ENCODE results near the gene RIPK3.
A peak's percentile ranks its signal among the peaks of the same experiment; 100 is the strongest.
"Not testable (repeated sequence)": the region's sequence is repeated elsewhere in the genome, so short reads cannot be mapped to it uniquely, and the experiment has no call there.

RIPK3 gene

DNA sequence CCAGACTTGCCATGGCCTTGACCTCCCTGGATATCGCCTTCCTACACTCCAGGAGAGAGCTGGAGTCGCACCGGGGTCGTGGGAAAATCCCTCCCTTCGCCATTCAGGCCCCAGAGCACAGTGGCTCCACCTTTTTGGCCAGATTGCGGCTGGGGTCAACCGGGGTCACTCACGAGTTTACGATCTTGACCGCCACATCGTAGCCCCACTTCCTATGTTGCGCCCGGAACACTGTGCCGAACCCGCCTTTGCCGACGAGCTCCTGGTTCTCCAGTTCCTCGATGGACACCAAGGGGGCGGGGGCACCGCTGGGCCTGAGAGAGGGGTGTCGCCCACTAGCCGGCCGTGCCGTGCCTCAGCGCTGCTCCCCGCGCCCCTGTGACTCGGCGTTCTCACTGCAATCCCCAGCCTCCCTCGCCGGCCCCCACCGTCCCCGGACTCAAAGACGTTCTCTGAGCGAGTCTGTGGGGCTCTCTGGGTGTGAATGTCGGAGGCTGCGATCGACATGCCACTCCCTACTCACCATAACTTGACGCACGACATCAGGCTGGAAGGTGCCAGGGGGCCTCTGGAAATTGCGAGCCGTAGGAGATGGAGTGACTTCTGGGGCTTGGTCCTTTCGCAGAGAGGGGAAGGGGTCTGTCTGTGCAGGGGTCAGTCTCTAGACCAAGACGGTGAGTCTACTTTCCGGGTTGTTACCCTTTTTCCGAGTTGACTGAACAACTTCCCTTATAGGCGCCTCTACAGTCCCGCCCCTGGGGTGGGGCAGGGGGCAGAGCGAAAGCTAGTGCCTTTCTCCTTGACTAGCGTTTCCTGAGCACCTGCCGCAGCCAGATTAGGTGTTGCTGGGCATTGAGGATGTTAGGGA, at the start of gene RIPK3:
Gene RIPK3, minus strand, starts transcription at position 708 of the 868 bp plus-strand sequence. Its CDS starts 165 bp downstream, at position 543.
- DNase-seq = peak; percentile 61
- in situ Hi-C loops (cut with MboI; ENCODE audit: low pct_unique_long_range_greater_than_20kb, low sequenced_read_pairs) = loop anchor here (10.0 to 25.0 kb wide), 2 partner anchors 95 to 348 kb away; no protein-coding TSS in a partner anchor

DNA sequence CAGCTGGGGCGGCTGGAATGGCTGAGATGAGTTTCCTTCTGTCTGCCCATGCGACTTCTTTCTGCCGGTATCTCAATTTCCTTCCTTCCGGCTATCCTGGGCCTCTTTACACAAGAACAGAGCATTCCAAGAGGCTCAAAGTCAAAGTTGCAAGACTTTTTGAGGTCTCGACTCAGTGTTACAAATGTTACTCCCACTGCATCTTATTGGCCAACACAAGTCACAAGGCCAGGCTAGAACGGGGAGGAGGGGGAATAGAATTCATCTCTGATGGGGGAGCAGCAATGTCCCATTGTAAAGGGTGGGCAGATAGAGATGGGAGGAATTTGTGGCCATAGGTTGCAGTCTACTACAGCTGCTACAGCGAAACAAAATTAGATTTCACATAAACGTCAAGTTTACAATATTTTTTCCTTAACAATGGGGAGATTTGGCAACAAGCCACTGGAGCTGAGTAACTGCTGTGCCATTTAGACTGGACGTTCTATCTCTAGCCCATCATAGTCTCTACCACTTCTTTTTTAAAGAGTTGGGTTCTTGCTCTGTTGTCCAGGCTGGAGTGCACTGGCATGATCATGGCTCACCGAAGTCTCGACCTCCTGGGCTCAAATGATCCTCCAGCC, 49.5 kb upstream of the RIPK3 start:
- DNase-seq = no peak
- in situ Hi-C loops (cut with MboI; ENCODE audit: low pct_unique_long_range_greater_than_20kb, low sequenced_read_pairs) = no loop called here

DNA sequence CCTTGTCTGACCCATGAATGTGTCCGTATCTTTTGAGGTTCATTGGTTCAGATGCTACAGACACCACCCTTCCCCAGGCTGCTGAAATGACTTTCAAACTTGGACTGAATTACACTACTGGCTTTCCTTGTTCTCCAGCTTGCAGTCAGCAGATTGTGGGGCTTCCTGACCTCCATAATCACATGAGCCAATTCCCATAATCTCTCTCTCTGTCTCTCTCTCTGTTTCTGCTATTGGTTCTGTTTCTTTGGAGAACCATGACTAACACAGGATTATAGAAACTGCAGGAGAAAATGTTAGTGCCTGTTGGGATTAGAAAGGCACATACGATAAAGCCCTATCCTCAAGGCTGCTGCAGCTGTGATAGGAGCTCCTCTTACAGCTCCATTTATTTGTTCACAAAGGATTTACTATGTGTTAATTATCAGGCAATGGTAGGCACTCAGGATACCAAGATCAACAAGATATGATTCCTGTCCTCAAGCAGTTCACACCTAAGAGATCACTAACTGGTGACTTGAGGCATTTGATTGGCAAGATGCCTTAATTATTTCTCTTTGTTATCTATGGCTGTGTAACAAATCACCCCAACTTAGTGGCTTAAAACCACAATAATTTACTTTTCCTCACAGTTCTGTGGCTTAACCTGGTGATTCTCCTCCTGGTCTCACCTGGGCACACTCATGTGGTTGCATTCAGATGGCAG, 48.8 kb upstream of the RIPK3 start:
- in situ Hi-C loops (cut with MboI; ENCODE audit: low pct_unique_long_range_greater_than_20kb, low sequenced_read_pairs) = no loop called here
- no peak for DNase-seq

DNA sequence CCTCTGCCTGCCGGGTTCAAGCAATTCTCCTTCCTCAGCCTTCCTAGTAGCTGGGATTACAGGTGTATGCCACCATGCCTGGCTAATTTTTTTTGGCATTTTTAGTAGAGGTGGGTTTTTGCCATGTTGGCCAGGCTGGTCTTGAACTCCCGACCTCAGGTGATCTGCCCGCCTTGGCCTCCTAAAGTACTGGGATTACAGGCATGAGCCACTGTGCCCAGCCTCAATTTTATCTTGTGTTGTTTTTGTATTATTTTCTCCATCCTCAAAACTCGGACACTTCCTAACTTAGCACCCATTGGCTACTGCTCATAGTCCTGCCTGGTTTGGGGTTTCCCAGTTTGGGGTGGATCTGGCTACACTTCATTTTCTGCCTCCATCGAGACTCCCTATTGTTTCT, 47.8 kb upstream of the RIPK3 start:
- in situ Hi-C loops (cut with MboI; ENCODE audit: low pct_unique_long_range_greater_than_20kb, low sequenced_read_pairs); DNase-seq: not testable (repeated sequence)

DNA sequence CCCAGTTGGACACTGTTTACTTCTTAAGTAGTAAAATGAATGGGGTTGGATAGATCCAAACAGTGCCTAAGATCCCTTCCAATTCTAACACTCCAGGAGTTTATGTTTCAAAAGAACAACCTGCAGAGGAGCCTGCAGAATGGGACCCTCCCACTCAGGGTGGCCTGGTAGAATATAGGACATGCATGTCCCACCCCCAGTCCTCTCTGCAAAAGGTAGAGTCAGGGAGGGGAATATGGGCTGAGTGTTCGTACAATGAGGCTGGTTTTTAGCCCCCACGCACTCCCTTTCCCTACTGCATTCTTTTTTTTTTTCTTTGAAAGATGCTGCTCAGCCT, 47.2 kb upstream of the RIPK3 start:
- in situ Hi-C loops (cut with MboI; ENCODE audit: low pct_unique_long_range_greater_than_20kb, low sequenced_read_pairs) = no loop called here
- no peak for DNase-seq

DNA sequence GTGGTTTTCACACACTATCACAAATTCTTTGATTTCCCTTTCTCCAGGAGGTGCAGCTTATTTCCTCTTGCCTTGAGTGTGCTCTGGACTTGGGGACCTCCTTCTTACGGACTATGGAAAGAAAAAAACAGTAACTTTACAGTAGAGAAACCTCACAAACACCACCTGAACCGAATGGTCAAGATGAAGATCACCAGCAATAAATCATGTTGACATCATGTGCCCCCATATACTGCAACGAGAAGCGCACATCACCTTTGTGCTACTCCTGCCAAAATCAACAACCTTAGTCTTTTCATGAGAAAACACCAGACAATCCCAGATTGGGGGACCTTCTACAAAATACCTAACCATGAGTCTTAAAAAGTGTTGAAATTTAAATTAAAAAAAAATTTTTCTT, 45.7 kb upstream of the RIPK3 start:
- in situ Hi-C loops (cut with MboI; ENCODE audit: low pct_unique_long_range_greater_than_20kb, low sequenced_read_pairs) = no loop called here

DNA sequence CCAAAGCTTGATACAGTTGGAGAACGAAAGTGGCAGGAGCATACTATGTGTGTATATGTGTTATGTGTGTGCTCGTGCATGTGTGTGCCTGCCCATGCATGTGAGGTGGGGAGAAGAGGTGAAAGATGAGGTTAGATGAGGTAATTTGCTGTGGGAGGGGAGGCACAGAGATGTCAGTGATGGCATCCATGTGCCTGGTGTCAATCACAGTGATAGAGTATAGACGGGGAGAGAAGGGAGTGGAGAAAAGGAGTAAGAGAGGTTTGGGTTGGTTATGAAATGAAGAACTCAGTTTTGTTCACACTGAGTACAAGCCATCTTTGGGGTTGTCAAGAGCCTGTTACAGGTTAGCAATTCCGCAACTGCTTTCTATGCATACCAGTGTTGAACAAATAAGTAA, 44.4 kb upstream of the RIPK3 start:
- in situ Hi-C loops (cut with MboI; ENCODE audit: low pct_unique_long_range_greater_than_20kb, low sequenced_read_pairs) = no loop called here
- DNase-seq = no peak

More for the DNA sequence above, 45.7 kb upstream of the RIPK3 start:
- DNase-seq = no peak

DNA sequence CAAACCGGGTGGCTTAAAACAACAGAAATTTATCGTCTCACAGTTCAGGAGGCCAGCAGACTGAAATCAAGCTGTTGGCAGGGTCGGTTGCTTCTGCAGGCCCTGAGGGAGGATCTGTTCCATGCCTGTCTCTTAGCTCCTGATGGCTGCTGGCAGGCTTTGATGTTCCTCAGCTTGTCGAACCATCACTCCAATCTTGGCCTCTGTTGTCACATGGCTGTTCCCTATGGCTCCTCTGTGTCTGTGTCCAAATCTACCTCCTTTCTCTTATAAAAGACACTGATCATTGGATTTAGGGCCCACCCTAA, 42.2 kb upstream of the RIPK3 start:
- in situ Hi-C loops (cut with MboI; ENCODE audit: low pct_unique_long_range_greater_than_20kb, low sequenced_read_pairs) = no loop called here

DNA sequence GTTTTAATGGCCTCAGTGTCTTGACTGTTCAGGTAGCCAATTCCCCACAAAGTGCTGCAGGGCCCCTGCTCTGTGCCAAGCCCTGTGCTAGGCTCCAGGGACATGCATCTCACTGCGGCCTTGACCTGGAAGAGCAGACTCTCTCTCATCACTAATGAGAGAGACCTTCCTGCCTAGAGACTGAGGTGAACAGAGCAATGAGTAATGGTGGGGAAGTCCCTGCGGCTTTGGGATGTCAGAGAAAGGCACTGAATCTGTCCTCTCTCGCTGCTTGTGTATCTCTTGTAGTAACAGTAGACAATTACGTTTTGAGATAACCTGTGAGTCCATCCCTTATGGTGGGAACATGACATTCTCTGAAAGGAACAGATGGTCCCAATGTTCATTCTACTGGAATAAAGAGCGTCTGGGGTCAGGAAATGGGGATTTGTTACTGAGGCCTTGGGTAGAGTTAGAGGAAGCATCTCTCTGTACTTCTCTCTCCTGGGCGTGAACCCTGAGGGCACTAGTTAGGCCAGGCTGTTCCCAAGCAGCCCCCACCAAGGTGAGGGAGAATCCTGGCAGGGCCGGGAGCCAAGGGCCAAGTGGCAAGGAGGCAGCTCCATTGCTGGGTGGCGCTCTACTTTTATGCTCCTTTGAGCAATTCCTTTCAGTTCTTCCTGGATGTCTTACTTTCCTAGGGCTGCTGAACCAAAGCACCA, 41.7 kb upstream of the RIPK3 start:
- in situ Hi-C loops (cut with MboI; ENCODE audit: low pct_unique_long_range_greater_than_20kb, low sequenced_read_pairs) = no loop called here
- DNase-seq = no peak

More for the DNA sequence above, 42.2 kb upstream of the RIPK3 start:
- no peak for DNase-seq

DNA sequence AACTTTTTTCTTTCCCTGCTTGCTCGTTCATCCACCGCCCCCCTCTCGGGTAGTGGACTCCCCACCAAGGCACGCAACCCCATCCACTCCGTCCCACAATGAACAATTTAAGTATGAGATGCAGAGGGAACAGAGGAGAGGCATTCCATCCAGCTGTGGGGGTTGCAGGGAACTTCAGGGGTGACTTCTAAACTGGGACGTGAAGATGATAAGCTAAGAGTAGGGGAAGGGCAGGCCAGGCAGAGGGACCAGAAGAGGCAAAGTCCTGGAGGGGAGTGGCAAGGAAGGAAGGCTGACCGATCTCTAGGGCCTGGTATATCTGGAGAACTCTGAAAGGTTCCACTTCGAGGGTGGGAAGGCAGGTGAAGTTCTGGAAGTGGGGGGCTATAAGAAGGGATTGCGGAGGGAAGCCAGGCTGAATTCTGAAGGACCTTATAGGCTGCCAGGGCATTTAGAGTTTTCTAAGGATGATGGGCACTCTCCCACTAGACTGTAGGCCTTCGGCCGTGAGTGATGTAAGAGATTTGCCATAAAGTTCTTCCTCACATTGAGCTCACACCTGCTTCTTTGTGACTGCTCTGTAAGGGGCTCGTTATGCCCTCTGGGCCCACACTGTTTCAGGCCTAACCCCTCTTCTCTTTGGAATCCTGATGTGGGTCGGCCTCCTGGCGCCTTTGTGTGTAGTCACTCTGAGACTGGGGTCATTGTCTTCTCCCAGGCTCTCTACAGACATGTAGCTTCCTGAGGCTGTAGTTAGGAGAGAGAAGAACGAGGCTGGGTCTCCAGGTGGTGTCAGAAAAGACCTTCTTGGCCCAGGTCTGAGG, 40.3 kb upstream of the RIPK3 start:
- no peak for DNase-seq
- in situ Hi-C loops (cut with MboI; ENCODE audit: low pct_unique_long_range_greater_than_20kb, low sequenced_read_pairs) = no loop called here

DNA sequence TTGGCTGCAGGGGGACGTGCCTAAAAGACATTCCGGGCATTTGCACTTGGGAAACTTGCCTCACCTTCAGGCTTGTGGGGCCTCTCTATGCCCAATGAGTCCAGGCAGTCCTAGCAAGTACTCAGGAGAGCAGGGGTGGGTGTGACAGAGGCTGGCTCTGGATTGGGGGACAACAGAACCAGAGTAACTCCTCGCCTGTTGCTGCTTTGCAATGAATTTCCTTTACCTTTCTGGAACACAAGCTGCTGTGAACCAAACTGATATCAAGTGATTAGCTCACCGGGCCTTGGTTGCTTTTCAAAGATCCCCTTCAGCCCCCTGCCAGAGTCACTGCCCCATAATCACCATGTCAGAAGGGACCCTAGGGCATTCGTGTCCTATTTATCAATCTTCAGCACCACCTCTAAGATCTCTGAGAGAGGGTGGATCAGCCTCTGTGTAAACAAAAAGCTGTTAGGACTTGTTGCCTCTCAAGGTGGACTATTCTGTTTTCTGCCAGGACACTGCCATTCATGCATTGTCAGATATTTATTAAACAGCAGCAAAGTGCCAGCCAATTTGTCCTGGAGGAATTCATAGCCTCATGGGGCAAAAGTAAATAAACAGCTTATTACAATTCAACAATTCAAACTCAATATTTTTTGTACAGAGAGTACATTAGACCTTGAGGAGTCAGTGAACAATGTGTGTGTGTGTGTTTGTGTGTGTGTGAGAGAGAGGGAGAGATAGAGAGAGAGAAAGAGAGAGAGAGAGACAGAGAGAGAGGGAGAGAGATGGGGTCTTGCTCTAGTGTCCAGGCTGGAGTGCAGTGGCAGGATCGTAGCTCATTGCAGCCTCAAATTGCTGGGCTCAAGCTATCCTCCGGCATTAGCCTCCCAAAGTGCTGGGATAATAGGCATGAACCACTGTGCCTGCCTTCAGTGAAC, 39.5 kb upstream of the RIPK3 start:
- DNase-seq = no peak
- in situ Hi-C loops (cut with MboI; ENCODE audit: low pct_unique_long_range_greater_than_20kb, low sequenced_read_pairs) = no loop called here

DNA sequence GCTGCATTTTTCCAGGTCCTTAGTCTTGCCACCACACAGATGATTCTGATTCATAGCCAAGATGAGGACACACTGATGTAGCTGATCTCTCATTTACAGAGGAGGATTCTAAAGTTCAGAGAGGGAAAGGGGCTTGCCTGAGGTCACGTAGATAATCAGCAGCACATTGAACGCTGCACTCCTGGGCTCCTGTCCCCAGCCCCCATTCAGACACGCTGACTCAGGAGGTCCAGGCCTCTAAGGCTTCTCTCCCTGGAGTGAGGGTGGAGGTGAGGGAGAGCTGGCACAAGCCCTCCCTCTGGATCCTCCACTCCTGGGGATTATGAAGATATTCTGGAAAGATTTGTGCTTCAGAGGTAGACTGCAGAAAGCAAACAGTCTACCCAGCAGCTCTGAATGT, 38.5 kb upstream of the RIPK3 start:
- in situ Hi-C loops (cut with MboI; ENCODE audit: low pct_unique_long_range_greater_than_20kb, low sequenced_read_pairs) = no loop called here
- no peak for DNase-seq

DNA sequence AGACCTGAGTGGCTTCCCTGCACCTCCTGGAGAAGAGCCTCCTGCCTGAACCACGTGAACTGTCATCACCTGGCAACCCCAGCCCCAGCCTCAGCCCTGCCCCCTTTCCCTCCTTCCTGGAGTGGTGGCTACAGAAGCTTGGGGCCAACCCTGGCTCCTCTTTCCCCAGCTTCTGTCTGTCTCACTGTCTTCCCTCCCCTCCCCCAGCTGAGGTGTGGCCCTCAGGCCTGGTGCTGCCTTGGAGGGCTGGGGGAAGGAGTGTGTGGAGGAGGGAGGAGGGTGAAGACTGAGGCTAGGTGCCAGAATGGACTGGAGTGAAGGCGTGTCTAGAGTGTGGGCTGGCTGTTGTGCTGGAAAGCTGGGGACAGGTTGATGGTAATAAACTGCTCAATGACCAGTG, 37.9 kb upstream of the RIPK3 start:
- no peak for DNase-seq
- in situ Hi-C loops (cut with MboI; ENCODE audit: low pct_unique_long_range_greater_than_20kb, low sequenced_read_pairs) = no loop called here

DNA sequence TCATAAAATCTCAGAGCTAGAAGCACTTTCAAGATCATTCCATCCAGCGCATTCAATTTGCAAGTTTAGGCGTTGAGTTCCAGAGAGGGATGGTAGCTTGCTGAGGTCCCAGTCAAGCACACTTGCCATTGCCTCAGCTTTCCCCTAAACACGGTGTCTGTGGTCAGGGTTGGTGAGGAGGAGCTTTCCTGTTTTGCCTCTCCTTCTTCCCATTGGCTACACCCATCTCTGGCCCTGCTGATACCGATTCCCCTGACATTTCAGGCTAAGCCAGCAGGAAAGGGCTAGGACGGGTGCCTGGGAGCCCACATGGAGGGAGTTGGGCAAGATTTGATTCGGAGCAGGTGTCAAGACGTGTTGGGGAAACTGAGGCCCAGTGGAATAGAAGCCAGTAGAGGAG, 37.3 kb upstream of the RIPK3 start:
- in situ Hi-C loops (cut with MboI; ENCODE audit: low pct_unique_long_range_greater_than_20kb, low sequenced_read_pairs) = no loop called here
- peak; percentile 53 for DNase-seq

DNA sequence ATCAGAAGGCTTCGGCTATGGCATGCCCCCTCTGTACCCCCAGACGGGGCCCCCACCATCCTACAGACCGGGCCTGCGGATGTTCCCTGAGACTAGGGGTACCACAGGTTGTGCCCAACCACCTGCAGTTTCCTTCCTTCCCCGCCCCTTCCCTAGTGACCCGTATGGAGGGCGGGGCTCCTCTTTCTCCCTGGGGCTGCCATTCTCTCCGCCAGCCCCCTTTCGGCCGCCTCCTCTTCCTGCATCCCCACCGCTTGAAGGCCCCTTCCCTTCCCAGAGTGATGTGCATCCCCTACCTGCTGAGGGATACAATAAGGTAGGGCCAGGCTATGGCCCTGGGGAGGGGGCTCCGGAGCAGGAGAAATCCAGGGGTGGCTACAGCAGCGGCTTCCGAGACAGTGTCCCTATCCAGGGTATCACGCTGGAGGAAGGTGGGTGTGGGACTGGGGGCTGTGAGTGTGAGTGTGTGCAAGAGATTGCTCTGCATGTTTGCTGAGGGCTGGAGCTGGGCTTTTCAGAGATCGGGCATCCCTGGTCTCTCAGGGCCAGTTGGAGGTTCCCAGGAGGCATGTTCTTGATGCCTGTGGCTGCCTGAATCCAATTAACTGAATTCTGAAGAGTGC, 36.8 kb upstream of the RIPK3 start:
- no peak for DNase-seq
- in situ Hi-C loops (cut with MboI; ENCODE audit: low pct_unique_long_range_greater_than_20kb, low sequenced_read_pairs) = no loop called here

DNA sequence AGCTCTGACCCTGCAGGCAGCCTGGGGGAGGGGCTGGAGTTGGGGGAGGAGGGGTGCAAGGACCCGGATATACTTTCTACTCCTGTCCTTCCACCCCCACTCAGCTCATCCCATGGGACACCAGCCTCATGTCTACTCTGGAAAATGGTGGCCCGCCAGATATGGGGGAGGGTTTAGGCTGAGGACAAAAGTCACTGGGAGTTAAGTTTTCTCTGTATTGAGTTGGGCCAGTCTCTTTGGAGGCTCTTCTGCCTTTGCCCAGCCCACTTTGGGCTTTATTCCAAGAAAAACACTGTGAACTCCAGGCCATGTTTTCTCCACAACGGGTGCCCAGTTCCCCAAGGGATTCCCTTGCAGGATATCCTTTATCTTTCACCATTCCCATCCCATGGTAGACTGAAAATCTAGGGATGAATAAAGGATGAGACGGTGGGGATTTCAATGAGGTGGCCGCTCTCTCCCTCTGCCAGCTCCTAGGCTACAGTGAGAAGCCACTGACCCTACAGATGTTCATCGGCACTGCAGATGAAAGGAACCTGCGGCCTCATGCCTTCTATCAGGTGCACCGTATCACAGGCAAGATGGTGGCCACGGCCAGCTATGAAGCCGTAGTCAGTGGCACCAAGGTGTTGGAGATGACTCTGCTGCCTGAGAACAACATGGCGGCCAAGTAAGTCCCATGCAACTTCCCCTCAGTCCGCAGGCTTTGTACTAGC, 33.1 kb upstream of the RIPK3 start:
- no peak for DNase-seq
- in situ Hi-C loops (cut with MboI; ENCODE audit: low pct_unique_long_range_greater_than_20kb, low sequenced_read_pairs) = no loop called here

DNA sequence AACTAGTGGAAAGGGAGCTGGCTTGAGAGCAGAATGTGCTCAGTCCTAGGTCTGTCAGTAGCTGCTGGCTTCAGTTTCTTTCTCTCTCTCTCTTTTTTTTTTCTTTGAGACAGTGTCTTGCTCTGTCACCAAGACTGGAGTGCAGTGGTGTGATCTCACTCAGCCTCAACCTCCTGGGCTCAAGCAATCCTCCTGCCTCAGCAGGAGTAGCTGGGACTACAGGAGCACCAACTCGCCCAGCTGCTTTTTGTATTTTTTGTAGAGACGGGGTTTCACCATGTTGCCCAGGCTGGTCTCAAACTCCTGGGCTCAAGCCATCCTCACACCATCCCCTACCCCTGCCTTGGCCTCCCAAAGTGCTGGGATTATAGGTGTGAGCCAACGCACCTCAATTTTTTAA, 31.8 kb upstream of the RIPK3 start:
- DNase-seq; in situ Hi-C loops (cut with MboI; ENCODE audit: low pct_unique_long_range_greater_than_20kb, low sequenced_read_pairs): not testable (repeated sequence)
